NCI-H1436 treated with DMSO at 0.1 percent for 48 hours (cell line): ENCODE results near the gene ABHD4.
"Not testable (repeated sequence)": the region's sequence is repeated elsewhere in the genome, so short reads cannot be mapped to it uniquely, and the experiment has no call there.

ENCODE experiments used
- DNase-seq: peaks from one replicate; lab custom pipeline; 2025; lab: John Stamatoyannopoulos, UW

The ABHD4 gene

GRCh38 chr14:22589096-22589839 lies 8.8 kb upstream of the ABHD4 start, which contains the start of gene DAD1:
DAD1 (minus strand) TSS chr14:22589224; CDS start chr14:22589157, 67 bp downstream.
- DNase-seq = peak; percentile 97

- no peak for DNase-seq
These were observed 4.9 kb upstream of the ABHD4 start for GRCh38 chr14:22593189-22593588.

- DNase-seq = no peak
These were observed 4.5 kb upstream of the ABHD4 start for GRCh38 chr14:22593601-22594000.

- DNase-seq = no peak
These were observed 3.9 kb upstream of the ABHD4 start for GRCh38 chr14:22594156-22594716.

- DNase-seq = no peak
These were observed 1.7 kb upstream of the ABHD4 start for GRCh38 chr14:22596354-22596879.

- DNase-seq = no peak
These were observed 835 bp upstream of the ABHD4 start for GRCh38 chr14:22597265-22597664.

- no peak for DNase-seq
These were observed 365 bp upstream of the ABHD4 start for GRCh38 chr14:22597771-22598098.

GRCh38 chr14:22598896-22599244 lies 770 bp downstream of the ABHD4 start:
- DNase-seq = no peak

GRCh38 chr14:22599349-22599748 lies 1.2 kb downstream of the ABHD4 start:
- DNase-seq = no peak

GRCh38 chr14:22600027-22600426 lies 1.9 kb downstream of the ABHD4 start:
- DNase-seq = no peak

GRCh38 chr14:22601456-22601855 lies 3.4 kb downstream of the ABHD4 start:
- no peak for DNase-seq

- no peak for DNase-seq
These were observed 3.9 kb downstream of the ABHD4 start for GRCh38 chr14:22601996-22602395.

- no peak for DNase-seq
These were observed 4.8 kb downstream of the ABHD4 start for GRCh38 chr14:22602862-22603261.

- no peak for DNase-seq
These were observed 8.3 kb downstream of the ABHD4 start for GRCh38 chr14:22606380-22606779.

GRCh38 chr14:22607291-22607690 lies 9.2 kb downstream of the ABHD4 start:
- no peak for DNase-seq

- no peak for DNase-seq
These were observed 12.8 kb downstream of the ABHD4 start for GRCh38 chr14:22610931-22611330.

GRCh38 chr14:22613106-22613695 lies 15.1 kb downstream of the ABHD4 start:
- no peak for DNase-seq

- no peak for DNase-seq
These were observed 15.7 kb downstream of the ABHD4 start for GRCh38 chr14:22613736-22614239.

- DNase-seq = no peak
These were observed 16.2 kb downstream of the ABHD4 start for GRCh38 chr14:22614240-22614799.

- not testable (repeated sequence) for DNase-seq
These were observed 17.7 kb downstream of the ABHD4 start for GRCh38 chr14:22615765-22616164.

GRCh38 chr14:22622255-22622654 lies 24.2 kb downstream of the ABHD4 start:
- DNase-seq = no peak

GRCh38 chr14:22623047-22623446 lies 24.9 kb downstream of the ABHD4 start:
- DNase-seq = no peak

GRCh38 chr14:22626590-22626989 lies 28.5 kb downstream of the ABHD4 start:
- DNase-seq = no peak
